Erythroblast (primary cell): Measurements from ENCODE around the gene ELAVL1.

ENCODE experiments used
- GATA1 ChIP-seq: IDR thresholded peaks from 2 replicates; pipeline ENCODE4 v1.6.1; 2011; ENCODE audit warnings: low read depth, mild to moderate bottlenecking, control low read depth, low read length, moderate library complexity
- POLR2A ChIP-seq: IDR thresholded peaks from 2 replicates; pipeline ENCODE4 v1.6.1; 2011; ENCODE audit warnings: mild to moderate bottlenecking, low read length

DNA sequence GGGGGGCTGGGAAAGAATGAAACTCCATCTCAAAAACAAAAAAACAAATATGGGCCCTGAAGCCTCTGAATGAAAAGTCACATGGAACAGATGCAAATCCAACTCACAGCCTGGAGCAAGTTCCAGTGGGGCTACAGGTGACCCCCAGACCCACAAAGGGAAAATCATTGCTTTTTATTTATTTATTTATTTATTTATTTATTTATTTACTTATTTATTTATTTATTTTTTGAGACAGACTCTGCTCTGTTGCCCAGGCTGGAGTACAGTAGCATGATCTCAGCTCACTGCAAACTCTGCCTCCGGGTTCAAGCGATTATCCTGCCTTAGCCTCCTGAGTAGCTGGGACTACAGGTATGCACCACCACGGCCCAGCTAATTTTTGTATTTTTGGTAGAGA is 33.8 kb upstream of the ELAVL1 start:
- TF ChIP-seq POLR2A: no peak
- TF ChIP-seq GATA1: no peak
